GM12892 (cell line): ENCODE measurements around the gene KDM7A.

Source experiments
- POLR2A ChIP-seq: IDR thresholded peaks from 2 replicates; pipeline ENCODE4 v1.6.1; 2011; ENCODE audit warnings: low read depth, low read length, control low read depth
- POLR2AphosphoS5 ChIP-seq: IDR thresholded peaks from 2 replicates; pipeline ENCODE4 v1.6.1; 2011; ENCODE audit warnings: low read depth, low read length, control low read depth

DNA sequence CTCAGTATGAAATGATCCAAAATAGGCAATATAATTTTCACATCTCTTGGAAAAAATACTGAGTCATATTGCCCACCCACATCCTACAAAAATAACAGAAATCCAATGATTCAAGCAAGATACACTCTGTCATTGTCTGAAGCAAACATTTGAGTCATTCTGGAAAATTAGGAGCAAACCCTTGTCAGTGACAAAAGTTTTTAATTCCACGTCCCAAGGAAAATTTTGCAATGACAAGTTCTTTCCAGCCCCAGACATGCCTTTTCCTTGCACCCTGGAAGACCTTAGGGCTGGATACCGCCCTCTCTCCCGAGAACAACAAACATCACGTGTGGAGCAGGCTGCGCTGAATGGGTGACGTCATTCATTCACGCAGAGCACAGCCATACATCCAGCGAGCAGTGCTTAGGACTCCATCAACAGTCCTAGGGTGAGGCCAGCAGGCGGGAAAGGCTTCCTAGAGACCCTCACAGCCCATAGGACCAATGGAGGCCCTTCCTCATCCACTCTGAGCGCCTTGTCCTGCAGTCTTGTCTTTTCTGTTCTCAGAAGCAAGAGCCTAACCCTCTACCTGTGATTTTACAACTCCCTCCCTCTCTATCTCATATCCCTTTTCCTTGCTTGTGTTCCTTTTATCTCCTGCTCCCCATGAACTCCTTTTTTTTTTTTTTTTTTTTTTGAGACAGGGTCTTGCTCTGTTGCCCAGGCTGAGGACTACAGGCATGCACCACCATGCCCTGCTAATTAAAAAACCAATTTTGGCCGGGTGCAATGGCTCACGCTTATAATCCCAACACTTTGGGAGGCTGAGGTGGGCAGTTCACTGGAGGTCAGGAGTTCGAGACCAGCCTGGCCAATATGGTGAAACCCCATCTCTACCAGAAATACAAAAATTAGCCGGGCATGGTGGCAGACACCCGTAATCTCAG lies 23.5 kb upstream of the KDM7A start:
- TF ChIP-seq POLR2AphosphoS5 (no peak), POLR2A (no peak)
